Activated CD4-positive, alpha-beta T cell treated with anti-CD3 and anti-CD28 coated beads, Interleukin-2, Interleukin-6, amounts not matched to agents 100 ng/mL and 50 ng/mL, durations not matched to agents 16 hours and 8 hours (primary cell): ENCODE data around the gene ZNF608.

Experiments used
- DNase-seq: peaks from one replicate; pipeline ENCODE4 v3.0.0-alpha.2; 2020

Gene ZNF608

DNA sequence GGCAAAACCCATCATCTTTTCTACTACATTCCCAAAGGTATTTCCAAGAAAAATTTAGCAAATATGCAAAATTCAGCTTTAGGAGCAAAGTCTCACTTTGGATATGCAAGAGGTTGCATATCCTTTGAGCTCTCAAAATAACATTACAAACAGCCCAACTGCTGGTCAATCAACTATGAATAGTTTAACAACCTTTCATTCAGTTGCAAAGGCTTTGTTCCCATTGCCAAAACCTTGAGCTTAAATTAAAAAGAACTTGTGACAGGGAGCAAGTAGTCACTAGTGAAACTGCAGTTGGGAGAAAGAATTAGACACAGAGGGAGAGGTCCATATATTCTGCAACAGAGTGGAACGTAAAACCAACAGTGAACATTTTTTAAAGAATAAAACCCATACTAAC, 8.8 kb downstream of the ZNF608 start:
- DNase-seq = no peak

DNA sequence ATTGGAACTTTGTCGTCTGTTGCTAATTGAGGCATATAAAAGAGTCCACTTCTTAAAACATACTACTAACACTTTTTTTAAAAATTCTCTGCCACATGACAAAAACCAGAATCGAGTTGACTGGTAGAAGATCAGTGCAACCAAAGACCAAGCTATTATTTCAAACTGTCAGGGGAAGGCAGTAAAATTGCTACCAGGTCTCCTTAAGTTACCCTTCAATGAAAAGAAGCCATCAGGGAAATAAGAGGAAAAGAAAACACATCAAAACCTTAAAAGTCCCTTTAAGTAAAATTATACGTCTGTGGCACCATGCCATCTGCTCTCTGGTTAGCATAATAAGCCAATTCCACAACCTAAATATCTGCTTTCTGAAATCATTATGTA, 9.6 kb downstream of the ZNF608 start:
- no peak for DNase-seq

DNA sequence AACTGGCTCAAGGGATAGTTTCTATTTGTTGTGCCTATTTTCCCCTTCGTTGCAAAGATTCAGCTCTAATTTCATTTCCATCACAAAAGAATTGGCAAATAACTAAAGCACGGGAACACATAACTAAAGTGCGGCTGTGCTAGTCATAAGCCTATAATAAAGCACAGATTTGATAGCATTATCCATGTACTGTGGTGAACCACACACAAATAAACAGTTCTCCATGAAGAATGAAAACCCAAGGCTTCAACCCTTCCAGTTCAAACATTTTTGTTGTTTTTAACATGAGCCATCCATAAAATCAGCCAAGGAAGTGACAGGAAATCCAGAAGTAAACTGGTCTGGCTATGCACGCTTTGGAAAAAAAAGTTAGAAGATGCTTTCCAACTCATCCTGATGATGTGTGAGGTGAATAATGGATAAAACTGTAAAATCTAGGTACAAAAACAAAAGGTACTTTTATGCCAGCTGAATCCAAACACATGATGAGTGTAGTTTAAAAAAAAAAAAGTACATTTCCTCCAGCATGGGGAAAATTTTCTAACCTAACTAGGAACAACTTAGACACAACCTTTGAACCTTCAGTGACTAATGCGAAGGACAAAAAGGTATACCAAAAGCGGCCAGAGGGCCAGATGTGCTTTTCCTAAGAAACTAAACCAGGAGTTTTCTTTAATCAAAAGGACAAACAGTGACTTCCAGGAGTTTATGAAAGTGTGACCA, 10.2 kb downstream of the ZNF608 start:
- no peak for DNase-seq

DNA sequence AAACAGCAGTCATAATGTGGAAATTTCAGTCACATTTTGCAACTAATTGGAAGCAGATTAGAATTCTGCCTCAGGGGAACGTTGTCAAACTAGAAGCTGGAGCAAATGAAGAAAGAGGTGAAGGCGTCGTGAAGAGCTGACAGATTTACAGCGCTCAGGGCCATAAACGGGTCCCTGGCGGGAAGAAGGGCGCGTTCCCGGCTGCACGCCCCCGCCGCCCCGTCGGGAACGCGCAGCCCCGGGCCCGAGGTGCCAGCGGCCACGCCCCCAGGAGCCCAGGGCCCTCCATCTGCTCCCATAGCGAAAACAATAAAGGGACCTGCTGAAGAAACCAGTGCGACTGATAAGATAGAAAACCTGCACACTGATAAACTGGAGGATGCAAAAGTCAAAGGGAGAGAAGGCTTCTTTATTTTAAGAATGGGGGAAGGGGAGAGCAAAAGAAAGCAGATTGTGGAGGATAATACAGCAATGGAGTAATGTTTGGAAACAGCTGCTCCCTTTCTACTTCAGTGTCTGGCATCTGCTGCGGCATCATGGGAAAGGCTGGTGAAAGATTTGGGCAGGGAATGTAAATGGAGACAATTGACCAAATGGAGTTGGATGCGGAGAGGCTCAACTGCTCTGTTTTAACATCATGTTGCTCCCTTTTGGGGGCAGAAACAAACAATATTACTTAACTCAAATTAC, 11.1 kb downstream of the ZNF608 start:
- no peak for DNase-seq

DNA sequence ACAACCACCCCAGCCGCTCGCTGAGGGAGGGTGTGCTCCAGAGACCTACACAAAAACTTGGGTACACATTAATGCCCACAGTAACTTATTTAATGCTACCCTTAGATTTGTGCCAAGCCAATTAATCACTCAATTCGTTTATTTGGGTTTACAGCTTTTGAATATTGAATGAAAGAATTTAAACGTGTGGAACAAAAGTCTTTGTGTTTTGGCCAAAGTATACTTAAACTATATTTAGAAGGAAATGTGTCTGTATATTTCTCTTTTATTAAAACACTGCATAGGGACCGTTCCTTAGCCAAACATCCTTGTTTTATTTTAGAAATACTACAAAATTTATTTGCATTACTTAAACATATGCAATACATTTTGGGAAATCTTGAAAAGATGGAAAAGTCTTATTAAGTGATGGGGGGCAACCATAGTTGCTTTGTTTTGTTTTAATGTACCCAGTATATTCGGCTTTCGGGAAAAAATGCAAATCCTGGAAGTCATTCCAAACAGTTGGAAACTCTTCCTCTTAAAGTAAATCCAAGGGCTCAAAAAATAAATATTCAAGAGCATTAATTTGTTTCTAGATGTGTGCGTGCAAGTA, 11.8 kb downstream of the ZNF608 start:
- DNase-seq = no peak

DNA sequence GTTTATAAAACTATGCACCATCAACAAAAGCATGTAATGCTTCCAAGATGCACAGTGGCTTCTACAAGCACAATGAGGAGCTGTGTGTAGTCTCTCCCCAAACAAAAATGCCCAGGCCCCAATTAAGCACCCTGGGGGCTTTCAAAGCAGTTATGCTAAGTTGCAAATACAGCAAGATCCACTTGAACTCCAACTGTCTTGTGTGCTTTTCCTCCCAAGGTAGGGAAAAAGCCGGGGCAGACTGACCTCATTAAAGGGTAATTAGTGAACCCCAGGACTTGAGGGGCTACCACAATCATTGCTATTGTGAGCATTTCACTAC, 13.1 kb downstream of the ZNF608 start:
- DNase-seq = no peak

DNA sequence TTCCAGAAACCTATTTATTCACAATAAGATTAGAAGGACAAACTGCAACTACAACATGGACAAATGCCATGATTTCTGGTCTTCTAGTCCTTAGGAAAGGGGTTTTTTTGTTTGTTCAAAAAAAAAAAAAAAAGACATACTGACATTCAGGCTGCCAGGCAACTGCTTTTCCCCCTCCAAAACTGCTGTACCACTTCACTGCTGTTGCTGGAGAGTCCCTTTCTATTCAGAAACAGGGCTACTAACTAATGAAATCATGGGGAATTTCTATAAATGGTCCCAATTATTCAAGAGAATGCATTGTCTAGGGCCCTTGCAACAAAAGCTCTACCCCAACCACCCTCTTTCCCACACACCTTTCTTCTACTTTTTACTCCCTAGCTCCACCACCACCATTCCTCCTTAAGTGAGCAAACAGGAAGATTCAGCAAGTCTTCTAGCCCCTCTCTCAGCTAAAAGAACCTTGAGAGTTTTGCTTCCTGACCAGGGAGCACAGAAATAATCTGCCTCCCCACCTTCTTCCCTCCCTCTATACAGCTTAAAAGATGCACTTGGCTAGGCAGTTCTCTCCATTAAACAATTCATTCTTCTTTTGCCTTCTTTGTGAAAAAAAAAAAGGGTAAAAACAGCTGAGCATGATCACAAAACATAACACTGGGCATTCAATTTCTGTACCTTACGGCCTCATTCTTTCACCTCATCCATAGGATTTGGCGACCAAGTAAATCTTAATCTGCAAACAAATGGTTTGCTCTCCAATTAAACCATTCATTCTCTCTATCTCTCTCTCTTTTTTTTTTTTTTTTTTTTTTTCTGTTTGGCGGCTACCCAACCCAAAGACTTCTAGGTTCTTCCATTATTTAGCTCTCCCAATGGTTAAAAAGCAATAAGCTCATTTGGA, 13.8 kb downstream of the ZNF608 start:
- no peak for DNase-seq

DNA sequence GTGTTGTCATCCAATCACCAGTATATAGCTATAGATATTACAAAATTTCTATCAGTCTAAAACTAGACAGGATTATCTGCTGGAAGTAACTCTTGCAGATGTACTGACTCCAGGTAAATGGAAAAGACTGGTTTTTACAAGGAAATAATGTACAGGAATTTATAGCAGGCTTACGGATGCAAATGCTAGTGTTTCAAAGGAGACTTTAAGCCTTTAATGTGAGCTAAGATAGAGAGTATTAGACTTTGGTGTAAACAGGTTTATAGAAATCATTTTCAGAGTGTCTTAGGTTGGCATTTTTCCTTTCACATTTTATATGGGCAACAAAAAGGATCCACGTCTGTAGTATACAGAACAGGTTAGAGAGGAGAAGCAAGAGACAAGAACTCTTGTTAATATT, 16.1 kb downstream of the ZNF608 start:
- no peak for DNase-seq

DNA sequence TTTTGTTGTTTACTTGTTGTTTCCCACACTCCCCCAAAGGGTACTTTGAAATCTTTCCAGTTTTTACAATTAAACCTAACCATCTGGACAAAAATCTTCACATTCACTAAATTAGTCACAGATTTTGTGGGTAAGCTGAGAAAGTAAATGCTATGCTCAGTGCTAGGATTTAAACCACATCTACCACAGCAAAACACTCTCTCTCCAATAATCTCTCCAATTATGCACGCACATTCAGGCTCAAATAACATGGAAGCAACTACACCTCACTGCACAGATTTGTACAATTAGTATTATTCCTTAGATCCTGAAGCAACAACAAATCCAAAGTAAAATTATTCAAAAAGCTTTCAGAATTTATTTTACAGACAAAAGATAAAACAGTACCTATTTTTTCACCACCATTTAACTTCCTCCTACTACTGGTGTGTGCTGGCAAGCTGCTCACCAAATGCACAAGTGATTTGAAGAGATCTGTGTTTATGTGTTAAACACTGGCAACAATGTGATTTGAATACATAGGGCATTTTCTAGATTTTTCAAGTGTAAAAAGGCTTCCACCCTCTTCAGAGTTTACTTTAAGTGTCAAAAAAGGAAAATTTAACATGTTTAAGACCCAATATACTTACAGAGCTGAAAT, 16.6 kb downstream of the ZNF608 start:
- no peak for DNase-seq

DNA sequence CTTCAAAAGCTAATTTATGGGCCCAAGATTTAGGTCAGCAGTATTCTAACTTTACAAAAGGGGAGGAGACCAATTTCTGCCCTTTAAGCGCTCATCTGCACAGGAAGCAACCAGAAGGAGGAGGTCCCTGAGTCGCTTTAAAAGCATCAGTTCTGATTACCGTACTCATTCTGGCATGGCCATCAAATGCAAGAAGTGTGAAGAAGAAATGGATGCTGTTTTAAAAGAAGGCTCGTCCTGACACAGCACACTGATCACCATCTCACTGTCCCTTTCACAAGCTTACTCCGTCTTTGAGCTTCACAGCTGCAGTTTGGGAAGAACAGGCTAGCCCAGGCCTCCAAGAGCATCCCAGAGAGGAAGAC, 17.5 kb downstream of the ZNF608 start:
- no peak for DNase-seq

DNA sequence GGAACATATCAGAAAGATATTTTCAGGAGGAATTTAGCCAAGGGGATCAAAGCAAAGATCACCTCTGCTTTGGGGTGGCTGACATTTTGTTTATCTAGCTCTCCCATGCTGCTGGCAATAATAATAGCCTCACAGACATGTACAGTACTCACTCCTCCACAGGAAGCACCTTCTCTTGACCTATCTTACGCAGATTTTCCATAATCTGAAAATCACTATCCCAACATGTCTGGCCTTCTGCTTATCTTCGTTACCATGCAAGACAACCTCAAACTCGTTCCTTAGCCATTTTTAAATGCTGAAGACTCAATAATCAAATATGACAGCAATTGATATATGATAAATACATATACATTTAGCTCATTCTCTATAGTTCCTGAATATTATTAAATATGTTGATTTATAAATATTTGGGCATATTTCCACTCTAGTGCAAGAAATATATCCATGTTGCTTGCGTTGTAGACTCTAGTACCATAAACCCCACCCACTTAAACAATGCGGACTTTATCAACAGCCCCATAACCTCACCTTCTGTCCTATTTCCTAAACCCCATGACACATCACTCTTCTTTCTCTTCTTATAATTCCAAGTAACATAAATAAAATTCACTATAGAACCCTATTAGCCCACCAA, 18.0 kb downstream of the ZNF608 start:
- no peak for DNase-seq

DNA sequence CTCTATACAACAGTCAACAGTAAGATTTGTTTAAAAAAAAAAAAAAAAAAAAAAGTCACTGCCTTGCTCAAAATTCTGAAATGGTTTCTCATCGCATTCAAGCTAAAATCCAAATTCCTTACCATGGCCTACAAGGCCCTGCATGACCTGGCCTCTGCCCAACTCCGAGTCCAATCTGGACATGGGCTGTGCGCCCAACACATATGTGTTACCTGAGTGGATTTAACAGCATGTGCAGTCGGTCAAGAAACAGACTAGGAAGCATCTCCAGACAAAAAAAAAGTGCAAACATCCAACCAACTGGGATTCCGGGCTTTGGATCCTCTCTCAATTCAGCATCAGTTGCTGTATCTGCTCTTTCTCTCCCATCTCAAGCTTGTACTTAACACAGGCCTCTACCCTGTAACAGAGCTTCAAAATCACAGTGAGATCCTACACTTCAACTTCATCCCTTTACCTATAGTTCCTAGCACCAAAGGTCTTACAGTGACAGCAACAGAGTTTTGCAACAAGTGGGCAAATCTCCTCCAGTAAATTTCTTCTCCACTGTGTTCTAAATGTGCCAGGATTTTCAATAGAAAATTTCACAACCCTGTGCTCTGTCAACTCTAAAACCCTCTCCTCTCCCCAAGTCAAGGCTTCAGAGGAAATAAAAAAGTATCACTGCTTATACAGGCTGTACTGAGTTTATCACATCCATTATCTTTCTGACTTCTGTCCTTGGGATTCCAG, 19.6 kb downstream of the ZNF608 start:
- no peak for DNase-seq

DNA sequence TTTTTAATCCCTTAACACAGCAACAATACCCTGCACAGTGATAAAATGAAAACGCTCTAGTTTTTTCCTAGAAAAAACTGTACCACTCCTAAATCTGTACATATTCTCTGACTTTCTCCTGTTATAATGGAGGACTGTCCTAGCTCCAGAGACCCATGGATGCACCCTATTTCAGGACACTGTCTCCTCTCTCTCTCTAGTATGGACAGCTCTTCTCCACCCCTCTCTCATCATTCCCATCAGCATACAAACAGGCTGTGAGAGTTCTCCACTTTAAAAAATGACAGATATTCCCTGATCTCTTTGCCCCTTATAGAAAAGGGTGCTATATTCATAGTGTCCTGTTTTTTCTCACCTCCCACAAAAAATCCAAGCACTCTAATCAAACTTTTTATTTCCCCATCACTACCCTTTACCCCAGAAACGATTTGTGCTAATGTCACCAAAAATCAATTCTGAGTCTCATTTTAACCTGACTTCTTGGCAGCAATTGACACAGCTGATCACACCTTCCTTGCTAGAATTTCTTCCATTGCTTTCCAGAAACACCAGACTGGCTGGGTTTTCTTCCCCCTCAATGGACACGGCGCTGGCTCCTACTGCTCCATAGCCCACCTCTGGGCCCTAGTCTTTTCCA, 20.7 kb downstream of the ZNF608 start:
- no peak for DNase-seq

DNA sequence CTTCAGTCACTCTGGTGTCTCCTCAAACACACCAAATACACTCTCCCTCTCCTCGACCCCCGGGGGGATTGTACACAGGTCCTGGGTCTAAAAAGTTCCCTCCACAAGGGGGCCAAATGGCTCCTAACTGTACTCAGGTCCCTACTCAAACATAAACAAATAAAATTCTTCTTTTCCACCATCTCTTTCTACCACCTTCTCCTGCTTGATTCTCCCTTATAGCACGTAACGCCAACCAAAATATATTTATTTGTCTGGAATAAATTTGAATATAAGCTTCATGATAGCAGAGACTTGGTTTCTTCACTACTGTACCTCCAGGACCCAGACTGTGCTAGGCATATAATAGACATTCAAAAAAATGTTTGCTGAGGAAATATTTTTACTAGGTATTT, 21.4 kb downstream of the ZNF608 start:
- no peak for DNase-seq

DNA sequence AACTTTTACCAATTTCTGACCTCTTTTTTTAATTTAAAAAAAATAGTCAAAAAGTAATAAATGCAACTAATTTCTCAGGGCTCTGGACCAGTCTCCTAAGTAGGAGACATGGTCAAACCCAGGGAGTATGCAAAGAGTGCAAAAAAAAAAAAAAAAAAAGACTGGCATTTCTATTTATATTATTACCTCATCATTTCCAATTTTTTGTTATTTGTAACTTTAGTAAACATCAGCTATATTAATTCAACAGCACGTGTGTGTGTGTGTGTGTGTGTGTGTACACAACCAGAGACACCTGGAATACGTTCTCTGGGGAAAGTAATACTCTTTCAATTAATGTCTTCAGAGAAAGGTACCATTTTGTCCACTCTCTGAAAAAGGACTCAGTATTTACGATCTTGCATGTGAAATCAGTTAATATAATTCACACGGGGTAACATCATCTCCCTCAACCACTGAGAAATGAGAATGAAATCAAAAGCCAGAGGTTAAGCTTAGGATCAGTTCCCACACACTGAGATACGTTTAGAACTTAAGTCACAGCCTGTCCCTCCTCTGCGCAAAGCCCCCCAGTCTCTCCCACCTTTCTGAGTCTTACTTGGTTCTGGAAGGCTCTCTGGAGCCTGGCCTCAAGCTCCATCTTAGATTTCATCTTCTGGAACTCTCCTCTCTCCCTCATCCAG, 21.9 kb downstream of the ZNF608 start:
- DNase-seq = no peak

DNA sequence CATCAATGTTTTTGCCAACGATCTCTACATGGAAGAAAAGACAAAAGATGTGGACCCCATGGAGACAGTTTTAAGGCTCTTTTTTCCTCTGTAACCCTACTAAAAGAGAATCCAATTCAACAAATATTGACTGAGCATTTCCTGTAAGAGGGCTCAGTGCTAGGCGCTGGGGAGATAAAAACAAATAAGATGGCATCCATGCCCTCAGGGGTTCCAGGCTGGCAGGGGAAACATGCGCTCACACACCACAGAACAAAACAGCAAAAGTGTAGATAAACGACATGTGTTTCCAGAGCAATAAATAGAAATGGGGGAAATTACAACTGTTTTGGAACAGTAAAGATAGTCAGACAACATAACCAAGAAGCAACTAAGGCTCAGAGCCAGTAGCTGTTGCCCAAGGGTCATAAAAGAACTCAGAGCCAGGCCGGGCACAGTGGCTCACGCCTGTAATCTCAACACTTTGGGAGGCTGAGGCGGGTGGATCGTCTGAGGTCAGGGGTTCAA, 25.2 kb downstream of the ZNF608 start:
- no peak for DNase-seq

DNA sequence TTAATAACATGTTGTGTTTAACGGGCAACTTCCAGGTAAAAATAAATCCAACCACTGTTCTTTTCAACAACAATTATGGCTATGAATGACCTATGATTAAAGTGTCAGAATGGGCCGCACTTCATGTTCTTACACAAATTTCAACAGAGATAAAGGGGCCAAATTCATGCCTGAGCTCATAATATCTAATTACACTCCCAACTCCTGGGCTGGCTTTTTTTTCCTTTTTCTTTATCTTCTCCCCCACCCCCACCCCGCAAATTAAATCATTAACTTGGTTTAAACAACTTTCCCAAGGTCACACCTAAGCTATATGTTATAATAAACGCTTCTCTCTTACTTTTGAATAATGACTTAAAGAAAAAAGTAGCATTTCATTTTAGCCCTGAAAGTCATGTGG, 25.8 kb downstream of the ZNF608 start:
- DNase-seq = no peak

DNA sequence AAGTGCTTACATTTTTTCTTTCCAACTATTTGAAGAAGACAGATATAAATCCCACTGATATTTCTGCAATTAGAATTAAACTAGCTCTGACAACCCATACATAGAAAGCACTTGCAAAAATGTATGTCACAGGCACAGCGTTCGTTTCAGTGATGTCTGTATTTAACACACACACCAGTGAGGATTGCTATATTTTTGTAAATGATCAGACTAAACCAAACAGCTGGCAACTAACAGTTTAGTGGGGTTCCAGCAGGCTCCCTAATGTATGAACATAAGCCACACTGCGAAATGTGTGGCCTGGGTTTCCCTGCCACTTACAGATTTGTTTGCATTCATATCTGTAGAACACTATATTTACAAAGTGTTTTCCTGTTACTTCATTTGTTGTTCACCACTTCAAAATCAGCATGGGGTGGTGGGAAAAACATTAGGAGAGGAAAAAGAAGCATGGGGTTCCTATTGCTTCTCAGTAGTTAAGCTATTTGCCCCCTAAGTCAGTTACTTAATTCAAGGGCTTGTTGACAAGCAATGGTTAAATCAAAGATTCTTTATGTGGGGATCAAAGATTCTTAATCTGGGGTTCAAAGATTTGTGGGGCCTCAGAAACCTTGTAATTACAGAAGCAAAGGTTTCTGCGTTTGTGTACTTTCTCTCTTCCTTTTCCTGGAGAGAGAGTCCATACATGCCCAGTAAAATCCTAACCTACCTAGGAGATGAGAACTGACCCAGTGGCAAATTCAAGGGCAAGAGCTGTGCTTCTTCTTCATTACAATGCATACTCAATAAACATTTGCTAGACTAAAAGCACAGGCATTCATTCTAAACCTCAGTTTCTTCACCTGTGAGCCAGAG, 27.1 kb downstream of the ZNF608 start:
- no peak for DNase-seq

DNA sequence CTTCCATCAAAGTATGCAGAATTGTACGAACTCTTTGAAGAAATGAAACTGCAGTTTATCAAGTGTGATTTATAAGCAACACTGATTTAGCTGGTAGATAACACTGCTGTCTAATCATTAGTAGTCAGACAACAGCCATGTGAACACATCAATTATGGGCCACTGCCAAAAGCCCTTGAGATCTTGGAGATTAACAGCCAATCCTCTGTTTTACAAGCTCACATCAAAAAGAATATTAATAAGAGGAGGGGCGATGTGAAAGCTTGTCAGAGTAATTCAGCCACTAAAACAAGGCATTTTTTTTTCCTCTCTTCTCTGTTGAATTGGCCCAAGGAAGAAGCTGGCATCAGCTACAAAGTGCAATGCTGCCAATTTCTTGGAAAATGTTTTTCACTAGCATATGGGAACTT, 28.1 kb downstream of the ZNF608 start:
- DNase-seq = no peak

DNA sequence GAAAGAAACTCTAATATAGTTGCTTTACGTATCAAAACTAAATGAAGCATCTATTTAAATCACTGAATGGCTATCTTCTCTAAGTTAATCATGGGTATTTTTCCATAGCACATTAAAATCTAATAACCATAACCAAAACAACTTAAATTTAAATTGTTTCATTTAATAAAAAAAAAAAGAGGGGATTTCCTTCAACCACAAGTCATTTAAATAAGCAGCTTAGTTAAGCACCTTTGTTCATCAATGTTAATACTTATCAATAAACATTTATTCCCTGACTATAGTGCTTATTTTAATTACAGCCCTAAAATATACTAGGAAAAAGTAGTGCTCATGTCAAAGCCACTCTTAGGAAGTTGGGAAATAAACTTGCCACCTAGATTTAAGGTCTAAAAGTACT, 30.3 kb downstream of the ZNF608 start:
- DNase-seq = no peak
